Measurements from ENCODE around the gene DNAH6. TPM values are rescaled to one million over a fixed set of nuclear protein-coding genes. Genes with fewer than 3 reads are reported as not detected.

DNAH6 gene
- polyA plus RNA-seq, 3 donors, result 0.04 TPM; not detected in 2

DNA sequence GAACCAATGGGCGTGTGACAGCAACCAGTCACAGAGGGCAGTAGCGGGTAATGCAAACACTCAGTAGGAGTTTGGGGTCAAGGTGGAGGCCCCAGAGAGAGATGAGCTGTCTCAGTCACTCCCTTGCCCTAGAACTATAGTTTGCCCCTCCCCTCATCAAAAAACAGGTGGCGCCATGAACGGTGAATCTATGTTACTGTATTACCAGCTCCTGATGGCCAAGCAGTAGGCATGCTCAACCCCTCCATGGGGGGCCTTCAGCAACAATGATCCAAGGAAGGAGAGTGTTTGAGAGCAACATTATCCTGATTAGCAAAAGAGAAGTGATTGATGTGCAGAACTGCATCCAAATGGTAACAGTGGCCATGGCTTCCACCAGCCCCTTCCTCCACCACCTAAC is 334.2 kb downstream of the DNAH6 start:
- H3K9ac ChIP-seq (ENCODE audit: insufficient read depth, low read length, poor library complexity, severe bottlenecking), result no peak overlapping the region
- peaks cover 23 to 25% of the 10 kb centered on the region in 2 donors for H3K4me1 ChIP-seq (ENCODE audit: control insufficient read depth in 1 of 2, insufficient read depth in 2 of 2, low read length in 2 of 2)
- no peaks in the 10 kb centered on the region for H4K20me1 ChIP-seq (ENCODE audit: insufficient read depth, low read length)
- H3K36me3 ChIP-seq (replicated peaks in 1 of 2; ENCODE audit: control insufficient read depth in 1 of 2, insufficient read depth in 2 of 2, low read length in 2 of 2), result no peaks in the 10 kb centered on the region
- Mint-ChIP-seq H3K36me3 (peaks cover 4 to 7% of the 10 kb centered on the region in 2 donors), H3K4me1 (peaks cover 27% of the 10 kb centered on the region), H3K27me3 (ENCODE audit: low read depth in 3 of 3) (peaks cover 2 to 9% (median 3%) of the 10 kb centered on the region in 3 donors), H3K27ac (no peak overlapping the region), H3K4me3 (no peak overlapping the region), H3K9me3 (peaks cover 19 to 32% (median 22%) of the 10 kb centered on the region in 7 donors)
- no CpG with 5 or more reads among the region's 4 CpGs for WGBS (ENCODE audit: insufficient coverage)
- TF ChIP-seq, protein P1, sequence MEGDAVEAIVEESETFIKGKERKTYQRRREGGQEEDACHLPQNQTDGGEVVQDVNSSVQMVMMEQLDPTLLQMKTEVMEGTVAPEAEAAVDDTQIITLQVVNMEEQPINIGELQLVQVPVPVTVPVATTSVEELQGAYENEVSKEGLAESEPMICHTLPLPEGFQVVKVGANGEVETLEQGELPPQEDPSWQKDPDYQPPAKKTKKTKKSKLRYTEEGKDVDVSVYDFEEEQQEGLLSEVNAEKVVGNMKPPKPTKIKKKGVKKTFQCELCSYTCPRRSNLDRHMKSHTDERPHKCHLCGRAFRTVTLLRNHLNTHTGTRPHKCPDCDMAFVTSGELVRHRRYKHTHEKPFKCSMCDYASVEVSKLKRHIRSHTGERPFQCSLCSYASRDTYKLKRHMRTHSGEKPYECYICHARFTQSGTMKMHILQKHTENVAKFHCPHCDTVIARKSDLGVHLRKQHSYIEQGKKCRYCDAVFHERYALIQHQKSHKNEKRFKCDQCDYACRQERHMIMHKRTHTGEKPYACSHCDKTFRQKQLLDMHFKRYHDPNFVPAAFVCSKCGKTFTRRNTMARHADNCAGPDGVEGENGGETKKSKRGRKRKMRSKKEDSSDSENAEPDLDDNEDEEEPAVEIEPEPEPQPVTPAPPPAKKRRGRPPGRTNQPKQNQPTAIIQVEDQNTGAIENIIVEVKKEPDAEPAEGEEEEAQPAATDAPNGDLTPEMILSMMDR (IDR thresholded peaks at IDR 0.05), result no peak
- no peaks in the 10 kb centered on the region for H3K79me2 ChIP-seq (ENCODE audit: insufficient read depth, low read length)
- intact Hi-C loops (cut with micrococcal nuclease), result no loop called here
- peaks cover 19 to 21% of the 10 kb centered on the region in 2 donors for H3K9me3 ChIP-seq (replicated peaks in 1 of 2; ENCODE audit: control insufficient read depth in 1 of 2, insufficient read depth in 1 of 2, low read length in 2 of 2)
- H3K27ac ChIP-seq (ENCODE audit: low read depth in 1 of 2, low read length in 2 of 2), result no peak overlapping the region
- no peaks in the 10 kb centered on the region for H3K27me3 ChIP-seq (ENCODE audit: control insufficient read depth in 2 of 2, insufficient read depth in 2 of 2, low read length in 2 of 2)
- H3K4me2 ChIP-seq (replicated peaks; ENCODE audit: extremely low read depth, low read length, poor library complexity, severe bottlenecking), result no peak overlapping the region
- H3K4me3 ChIP-seq (replicated peaks in 1 of 3; ENCODE audit: low read depth in 2 of 3, low read length in 3 of 3), result no peak overlapping the region
- DNase-seq, result no peak
- no peak overlapping the region for H2AFZ ChIP-seq (ENCODE audit: insufficient read depth, low read depth, low read length, poor library complexity, severe bottlenecking)

DNA sequence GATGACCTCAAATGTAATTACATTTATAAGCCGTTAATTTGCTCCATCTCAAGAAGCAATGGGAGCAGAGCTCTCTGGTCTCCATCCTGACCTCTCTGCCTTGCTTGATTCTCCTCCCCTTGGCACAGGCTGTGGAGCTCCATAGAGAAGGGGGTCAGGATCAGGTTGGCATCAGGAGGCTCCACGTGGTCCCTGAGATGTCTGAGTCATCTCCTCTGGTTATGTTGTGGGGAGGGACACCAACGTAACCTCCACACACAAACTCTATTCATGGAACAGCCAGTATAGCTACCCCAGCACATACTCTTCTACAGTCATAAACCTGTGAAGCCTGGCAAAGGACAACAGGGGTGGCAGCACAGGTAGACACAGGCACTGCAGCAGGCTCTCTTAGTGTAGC is 335.6 kb downstream of the DNAH6 start:
- peaks cover 20% of the 10 kb centered on the region for H3K4me1 Mint-ChIP-seq
- H3K27ac Mint-ChIP-seq, result peak overlapping the region in 3 of 7 donors; percentile 2 to 38 (median 32)
- Histone ChIP-seq H3K36me3 (replicated peaks in 1 of 2; ENCODE audit: control insufficient read depth in 1 of 2, insufficient read depth in 2 of 2, low read length in 2 of 2) (no peaks in the 10 kb centered on the region), H3K27me3 (ENCODE audit: control insufficient read depth in 2 of 2, insufficient read depth in 2 of 2, low read length in 2 of 2) (no peaks in the 10 kb centered on the region), H4K20me1 (ENCODE audit: insufficient read depth, low read length) (no peaks in the 10 kb centered on the region), H3K27ac (ENCODE audit: low read depth in 1 of 2, low read length in 2 of 2) (no peak overlapping the region), H2AFZ (ENCODE audit: insufficient read depth, low read depth, low read length, poor library complexity, severe bottlenecking) (no peak overlapping the region), H3K4me1 (ENCODE audit: control insufficient read depth in 1 of 2, insufficient read depth in 2 of 2, low read length in 2 of 2) (peaks cover 18 to 19% of the 10 kb centered on the region in 2 donors), H3K4me2 (replicated peaks; ENCODE audit: extremely low read depth, low read length, poor library complexity, severe bottlenecking) (no peak overlapping the region), H3K79me2 (ENCODE audit: insufficient read depth, low read length) (no peaks in the 10 kb centered on the region), H3K9me3 (replicated peaks in 1 of 2; ENCODE audit: control insufficient read depth in 1 of 2, insufficient read depth in 1 of 2, low read length in 2 of 2) (peaks cover 19 to 21% of the 10 kb centered on the region in 2 donors), H3K9ac (ENCODE audit: insufficient read depth, low read length, poor library complexity, severe bottlenecking) (no peak overlapping the region), H3K4me3 (replicated peaks in 1 of 3; ENCODE audit: low read depth in 2 of 3, low read length in 3 of 3) (no peak overlapping the region)
- DNase-seq, result no peak
- H3K36me3 Mint-ChIP-seq, result peaks cover 4 to 7% of the 10 kb centered on the region in 2 donors
- no peak overlapping the region for H3K4me3 Mint-ChIP-seq
- no CpG with 5 or more reads among the region's 3 CpGs for WGBS (ENCODE audit: insufficient coverage)
- H3K27me3 Mint-ChIP-seq (ENCODE audit: low read depth in 3 of 3), result peaks cover 2 to 9% (median 3%) of the 10 kb centered on the region in 3 donors
- peaks cover 19 to 32% (median 22%) of the 10 kb centered on the region in 7 donors for H3K9me3 Mint-ChIP-seq
- TF ChIP-seq, protein P1 (IDR thresholded peaks at IDR 0.05), result no peak
- intact Hi-C loops (cut with micrococcal nuclease), result no loop called here
